HCT116 (cell line): ENCODE measurements around the gene OR6S1.

Source experiments
- CBX3 ChIP-seq: IDR thresholded peaks from 2 replicates; pipeline ENCODE4 v1.6.1; 2012; ENCODE audit warnings: low read depth
- CEBPB ChIP-seq: IDR thresholded peaks from 2 replicates; pipeline ENCODE4 v1.6.1; 2012; ENCODE audit warnings: low read depth
- EZH2 ChIP-seq: fragments of 200-600 bp; sonication (generic); IDR thresholded peaks from 2 replicates; pipeline ENCODE4 v1.6.1; 2017; ENCODE audit warnings: antibody characterized with exemption, mixed run types
- EZH2phosphoT487 ChIP-seq: fragments of 200-600 bp; IDR thresholded peaks from 2 replicates; pipeline ENCODE4 v1.6.1; 2018; ENCODE audit warnings: antibody characterized with exemption, borderline replicate concordance
- RAD21 ChIP-seq: IDR thresholded peaks from 2 replicates; pipeline ENCODE4 v1.6.1; 2012; ENCODE audit warnings: low read depth, mild to moderate bottlenecking
- YY1 ChIP-seq: IDR thresholded peaks from 2 replicates; pipeline ENCODE4 v1.6.1; 2011; ENCODE audit warnings: low read length, low read depth, moderate library complexity, mild to moderate bottlenecking; ENCODE audit not compliant: insufficient replicate concordance; ENCODE audit errors: extremely low read depth
- ZNF274 ChIP-seq: fragments of 200-500 bp; sonication (Bioruptor generic); IDR thresholded peaks from 2 replicates; pipeline ENCODE4 v1.6.1; 2014; ENCODE audit warnings: mild to moderate bottlenecking, low read depth, low read length, inconsistent platforms
- TF ChIP-seq, protein P1 (sequence below), 3 experiments: fragments of 200-600 bp in 1 of 3; sonication (generic) in 1 of 3; IDR thresholded peaks in 2 of 3; conservative IDR thresholded peaks in 1 of 3; 2 replicates each; pipeline ENCODE4 v1.5.1; 2012 to 2017; ENCODE audit warnings: low read depth in 2 of 3, low read length in 2 of 3, antibody characterized with exemption in 1 of 3, borderline replicate concordance in 1 of 3, control low read depth in 1 of 3, mild to moderate bottlenecking in 1 of 3, mixed read lengths in 1 of 3, mixed run types in 1 of 3, moderate library complexity in 1 of 3; ENCODE audit not compliant: insufficient read depth in 1 of 3
- TF ChIP-seq, protein P2 (sequence below): IDR thresholded peaks from 2 replicates; pipeline ENCODE4 v1.6.1; 2012
- TF ChIP-seq, protein P3 (sequence below): IDR thresholded peaks from 2 replicates; pipeline ENCODE4 v1.6.1; 2011; ENCODE audit warnings: mild to moderate bottlenecking, low read length, moderate library complexity; ENCODE audit not compliant: insufficient replicate concordance; ENCODE audit errors: extremely low read depth

DNA sequence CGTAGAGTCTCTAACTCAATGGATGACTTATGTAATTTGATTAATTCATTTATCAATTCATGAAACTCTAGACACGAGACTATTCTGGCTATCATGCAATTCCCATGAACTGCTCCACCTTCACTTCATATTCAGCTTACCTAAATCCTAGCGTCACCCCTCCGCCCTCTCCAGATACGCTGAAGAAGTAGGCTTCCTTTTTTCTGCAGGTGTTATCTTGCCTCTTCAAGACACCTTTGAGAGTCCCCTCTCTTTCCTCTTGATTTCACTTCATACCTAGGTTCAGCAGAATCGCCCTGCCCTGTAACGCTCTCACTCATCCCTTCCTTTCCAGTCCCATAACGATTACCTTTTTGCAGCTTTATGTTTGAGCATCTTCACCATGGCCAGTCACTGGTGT is 38.9 kb upstream of the OR6S1 start:
- TF ChIP-seq YY1 (no peak), ZNF274 (no peak), RAD21 (no peak), CBX3 (no peak), EZH2 (no peak), CEBPB (no peak), EZH2phosphoT487 (no peak)
- TF ChIP-seq, protein P1, sequence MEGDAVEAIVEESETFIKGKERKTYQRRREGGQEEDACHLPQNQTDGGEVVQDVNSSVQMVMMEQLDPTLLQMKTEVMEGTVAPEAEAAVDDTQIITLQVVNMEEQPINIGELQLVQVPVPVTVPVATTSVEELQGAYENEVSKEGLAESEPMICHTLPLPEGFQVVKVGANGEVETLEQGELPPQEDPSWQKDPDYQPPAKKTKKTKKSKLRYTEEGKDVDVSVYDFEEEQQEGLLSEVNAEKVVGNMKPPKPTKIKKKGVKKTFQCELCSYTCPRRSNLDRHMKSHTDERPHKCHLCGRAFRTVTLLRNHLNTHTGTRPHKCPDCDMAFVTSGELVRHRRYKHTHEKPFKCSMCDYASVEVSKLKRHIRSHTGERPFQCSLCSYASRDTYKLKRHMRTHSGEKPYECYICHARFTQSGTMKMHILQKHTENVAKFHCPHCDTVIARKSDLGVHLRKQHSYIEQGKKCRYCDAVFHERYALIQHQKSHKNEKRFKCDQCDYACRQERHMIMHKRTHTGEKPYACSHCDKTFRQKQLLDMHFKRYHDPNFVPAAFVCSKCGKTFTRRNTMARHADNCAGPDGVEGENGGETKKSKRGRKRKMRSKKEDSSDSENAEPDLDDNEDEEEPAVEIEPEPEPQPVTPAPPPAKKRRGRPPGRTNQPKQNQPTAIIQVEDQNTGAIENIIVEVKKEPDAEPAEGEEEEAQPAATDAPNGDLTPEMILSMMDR (IDR thresholded peaks at IDR 0.05 in 2 of 3, conservative IDR thresholded peaks at IDR 0.05 in 1 of 3; ENCODE audit: borderline replicate concordance in 1 of 3, insufficient read depth in 1 of 3, low read depth in 2 of 3, low read length in 2 of 3): no peak
- TF ChIP-seq, protein P2, sequence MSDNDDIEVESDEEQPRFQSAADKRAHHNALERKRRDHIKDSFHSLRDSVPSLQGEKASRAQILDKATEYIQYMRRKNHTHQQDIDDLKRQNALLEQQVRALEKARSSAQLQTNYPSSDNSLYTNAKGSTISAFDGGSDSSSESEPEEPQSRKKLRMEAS: no peak
- TF ChIP-seq, protein P3, sequence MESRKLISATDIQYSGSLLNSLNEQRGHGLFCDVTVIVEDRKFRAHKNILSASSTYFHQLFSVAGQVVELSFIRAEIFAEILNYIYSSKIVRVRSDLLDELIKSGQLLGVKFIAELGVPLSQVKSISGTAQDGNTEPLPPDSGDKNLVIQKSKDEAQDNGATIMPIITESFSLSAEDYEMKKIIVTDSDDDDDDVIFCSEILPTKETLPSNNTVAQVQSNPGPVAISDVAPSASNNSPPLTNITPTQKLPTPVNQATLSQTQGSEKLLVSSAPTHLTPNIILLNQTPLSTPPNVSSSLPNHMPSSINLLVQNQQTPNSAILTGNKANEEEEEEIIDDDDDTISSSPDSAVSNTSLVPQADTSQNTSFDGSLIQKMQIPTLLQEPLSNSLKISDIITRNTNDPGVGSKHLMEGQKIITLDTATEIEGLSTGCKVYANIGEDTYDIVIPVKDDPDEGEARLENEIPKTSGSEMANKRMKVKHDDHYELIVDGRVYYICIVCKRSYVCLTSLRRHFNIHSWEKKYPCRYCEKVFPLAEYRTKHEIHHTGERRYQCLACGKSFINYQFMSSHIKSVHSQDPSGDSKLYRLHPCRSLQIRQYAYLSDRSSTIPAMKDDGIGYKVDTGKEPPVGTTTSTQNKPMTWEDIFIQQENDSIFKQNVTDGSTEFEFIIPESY: no peak
